Peyer's patch (tissue), 4 donors: Measurements from ENCODE around the gene LIMS1. TPM values are rescaled to one million over a fixed set of nuclear protein-coding genes. Genes with fewer than 3 reads are reported as not detected.

ENCODE experiments used
- DNase-seq, 3 donors: peaks; one replicate each; pipeline ENCODE4 v3.0.0-alpha.2; 2017 to 2019
- H3K27ac ChIP-seq, 4 donors: fragments of 200-600 bp; sonication (generic); one replicate each; pipeline ENCODE4 v1.5.1; 2016 to 2019
- H3K27me3 ChIP-seq, 2 donors: fragments of 200-600 bp; sonication (generic); one replicate each; pipeline ENCODE4 v1.5.1; 2019
- H3K36me3 ChIP-seq, 3 donors: fragments of 200-600 bp; sonication (generic); one replicate each; pipeline ENCODE4 v1.5.1; 2016 to 2019
- H3K4me1 ChIP-seq, 4 donors: fragments of 200-600 bp; sonication (generic); one replicate each; pipeline ENCODE4 v1.5.1; 2016 to 2019
- H3K4me3 ChIP-seq, 4 donors: fragments of 200-600 bp; sonication (generic); 1 replicate in 3 of 4; 2 replicates in 1 of 4; pipeline ENCODE4 v1.5.1; 2016 to 2019; ENCODE audit warnings: mild to moderate bottlenecking in 1 of 4
- H3K9me3 ChIP-seq, 4 donors: fragments of 200-600 bp; sonication (generic); one replicate each; pipeline ENCODE4 v1.5.1; 2016 to 2019; ENCODE audit warnings: mild to moderate bottlenecking in 1 of 4
- POLR2A ChIP-seq, 2 donors: fragments of 450-650 bp; IDR thresholded peaks; one replicate each; pipeline ENCODE4 v1.5.1; 2017; ENCODE audit warnings: antibody characterized with exemption in 2 of 2, mild to moderate bottlenecking in 2 of 2, moderate library complexity in 2 of 2
- total RNA-seq, 4 donors: library from RNA; depleted of rRNA; stranded (reverse); fragments of >200 nt; gene quantifications; one replicate each; pipeline ENCODE4 v1.1.0, GENCODE V29; 2016
- TF ChIP-seq, protein P1 (sequence below), 6 experiments: fragments of 450-650 bp in 4 of 6; fragments of 200-600 bp in 2 of 6; sonication (generic) in 1 of 6; IDR thresholded peaks; one replicate each; pipeline ENCODE4 v1.5.1; 2017 to 2019; ENCODE audit warnings: antibody characterized with exemption in 6 of 6, mild to moderate bottlenecking in 3 of 6, moderate library complexity in 1 of 6

Gene LIMS1
- total RNA-seq, 4 donors from 2014 or later, result 24.2 to 78.4 (median 39.6) TPM

DNA sequence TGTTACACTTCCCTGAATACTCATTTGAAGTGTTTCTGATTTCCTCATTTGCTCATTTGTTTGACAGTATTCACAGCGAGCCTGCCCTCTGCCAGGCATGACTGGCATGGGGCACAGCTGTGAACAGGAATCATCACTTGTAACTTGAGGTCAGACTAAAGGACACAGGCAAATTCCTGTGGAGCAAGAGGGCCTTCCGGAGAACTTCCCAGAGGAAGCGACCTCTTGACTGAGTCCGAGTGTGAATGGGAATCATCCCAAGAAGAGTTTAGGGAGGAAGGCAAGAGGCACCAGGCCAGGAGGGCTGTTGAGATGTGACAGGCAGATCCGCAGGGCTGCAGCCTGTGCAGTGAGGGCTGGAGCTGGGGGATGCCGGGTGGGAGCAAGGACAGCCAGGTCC is 45.4 kb downstream of the LIMS1 start:
- Histone ChIP-seq H3K27me3 (no peaks in the 10 kb centered on the region), H3K4me1 (peaks cover 0 to 31% (median 0%) of the 10 kb centered on the region in 4 donors), H3K36me3 (no peaks in the 10 kb centered on the region), H3K9me3 (no peaks in the 10 kb centered on the region), H3K4me3 (no peak overlapping the region), H3K27ac (peak overlapping the region in 1 of 4 donors; percentile 32)
- TF ChIP-seq POLR2A (IDR thresholded peaks at IDR 0.05), result no peak
- TF ChIP-seq, protein P1, sequence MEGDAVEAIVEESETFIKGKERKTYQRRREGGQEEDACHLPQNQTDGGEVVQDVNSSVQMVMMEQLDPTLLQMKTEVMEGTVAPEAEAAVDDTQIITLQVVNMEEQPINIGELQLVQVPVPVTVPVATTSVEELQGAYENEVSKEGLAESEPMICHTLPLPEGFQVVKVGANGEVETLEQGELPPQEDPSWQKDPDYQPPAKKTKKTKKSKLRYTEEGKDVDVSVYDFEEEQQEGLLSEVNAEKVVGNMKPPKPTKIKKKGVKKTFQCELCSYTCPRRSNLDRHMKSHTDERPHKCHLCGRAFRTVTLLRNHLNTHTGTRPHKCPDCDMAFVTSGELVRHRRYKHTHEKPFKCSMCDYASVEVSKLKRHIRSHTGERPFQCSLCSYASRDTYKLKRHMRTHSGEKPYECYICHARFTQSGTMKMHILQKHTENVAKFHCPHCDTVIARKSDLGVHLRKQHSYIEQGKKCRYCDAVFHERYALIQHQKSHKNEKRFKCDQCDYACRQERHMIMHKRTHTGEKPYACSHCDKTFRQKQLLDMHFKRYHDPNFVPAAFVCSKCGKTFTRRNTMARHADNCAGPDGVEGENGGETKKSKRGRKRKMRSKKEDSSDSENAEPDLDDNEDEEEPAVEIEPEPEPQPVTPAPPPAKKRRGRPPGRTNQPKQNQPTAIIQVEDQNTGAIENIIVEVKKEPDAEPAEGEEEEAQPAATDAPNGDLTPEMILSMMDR (IDR thresholded peaks at IDR 0.05), result no peak
- DNase-seq, result no peak

DNA sequence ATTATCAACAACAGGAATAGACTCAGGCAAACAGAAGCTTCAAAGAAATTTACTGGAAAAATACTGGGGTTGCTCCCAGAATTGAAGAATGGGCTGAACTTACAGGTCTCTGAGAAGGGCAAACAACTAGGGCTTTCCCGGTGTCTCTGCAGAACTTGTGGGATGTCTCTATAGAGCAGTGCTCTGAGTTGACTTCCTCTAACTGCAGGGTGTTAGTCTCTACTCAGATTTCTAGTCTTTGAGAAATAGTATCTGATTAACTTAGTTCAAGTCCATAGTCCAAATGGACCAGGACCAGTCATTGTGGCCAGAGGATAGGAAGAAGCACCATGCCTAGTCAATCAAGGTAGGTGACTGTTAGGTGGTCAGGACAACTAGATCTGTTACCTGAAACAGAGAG is 45.8 kb downstream of the LIMS1 start:
- Histone ChIP-seq H3K4me1 (peaks cover 0 to 31% (median 0%) of the 10 kb centered on the region in 4 donors), H3K27me3 (no peaks in the 10 kb centered on the region), H3K36me3 (no peaks in the 10 kb centered on the region), H3K27ac (peak overlapping the region in 2 of 4 donors; percentile 6 to 32), H3K9me3 (no peaks in the 10 kb centered on the region), H3K4me3 (no peak overlapping the region)
- TF ChIP-seq, protein P1 (IDR thresholded peaks at IDR 0.05), result no peak
- TF ChIP-seq POLR2A (IDR thresholded peaks at IDR 0.05), result no peak
- DNase-seq, result no peak

- no peaks in the 10 kb centered on the region for H3K9me3 ChIP-seq
- H3K27me3 ChIP-seq, result no peaks in the 10 kb centered on the region
- H3K36me3 ChIP-seq, result no peaks in the 10 kb centered on the region
- H3K4me3 ChIP-seq, result no peak overlapping the region
- DNase-seq, result peak in 2 of 3 donors; percentile 46 to 81
- H3K27ac ChIP-seq, result peak overlapping the region in 1 of 4 donors; percentile 25
- peaks cover 0 to 38% (median 5%) of the 10 kb centered on the region in 4 donors for H3K4me1 ChIP-seq
- TF ChIP-seq, protein P1 (IDR thresholded peaks at IDR 0.05), result peak; percentile 50 to 93 (median 84)
- TF ChIP-seq POLR2A (IDR thresholded peaks at IDR 0.05), result no peak
These were observed 49.7 kb downstream of the LIMS1 start for GRCh38 chr2:108583903-108584520.

GRCh38 chr2:108585436-108585835 is 51.2 kb downstream of the LIMS1 start:
- TF ChIP-seq, protein P1 (IDR thresholded peaks at IDR 0.05), result no peak
- TF ChIP-seq POLR2A (IDR thresholded peaks at IDR 0.05), result no peak
- no peaks in the 10 kb centered on the region for H3K36me3 ChIP-seq
- no peaks in the 10 kb centered on the region for H3K27me3 ChIP-seq
- H3K27ac ChIP-seq, result no peak overlapping the region
- H3K4me3 ChIP-seq, result no peak overlapping the region
- no peaks in the 10 kb centered on the region for H3K9me3 ChIP-seq
- peaks cover 0 to 26% (median 5%) of the 10 kb centered on the region in 4 donors for H3K4me1 ChIP-seq
- no peak for DNase-seq

GRCh38 chr2:108586116-108586515 is 51.8 kb downstream of the LIMS1 start:
- H3K27ac ChIP-seq, result peak overlapping the region in 2 of 4 donors; percentile 38 to 56
- no peaks in the 10 kb centered on the region for H3K27me3 ChIP-seq
- H3K4me3 ChIP-seq, result no peak overlapping the region
- peaks cover 0 to 19% (median 5%) of the 10 kb centered on the region in 4 donors for H3K4me1 ChIP-seq
- TF ChIP-seq, protein P1 (IDR thresholded peaks at IDR 0.05), result no peak
- TF ChIP-seq POLR2A (IDR thresholded peaks at IDR 0.05), result no peak
- no peak for DNase-seq
- no peaks in the 10 kb centered on the region for H3K36me3 ChIP-seq
- no peaks in the 10 kb centered on the region for H3K9me3 ChIP-seq
